NB4 (cell line): ENCODE data around the gene TMEM225B.
"Not testable (repeated sequence)": the region's sequence is repeated elsewhere in the genome, so short reads cannot be mapped to it uniquely, and the experiment has no call there.

Experiments used
- DNase-seq: peaks from one replicate; pipeline ENCODE4 v3.0.0; 2010; ENCODE audit warnings: low read depth
- H3K4me3 ChIP-seq: one replicate; pipeline ENCODE4 v1.5.1; 2011; ENCODE audit warnings: mild to moderate bottlenecking, low read depth, low read length, moderate library complexity
- MYC ChIP-seq: IDR thresholded peaks from 2 replicates; pipeline ENCODE4 v1.6.1; 2011; ENCODE audit warnings: low read depth, low read length
- POLR2A ChIP-seq: IDR thresholded peaks from 2 replicates; pipeline ENCODE4 v1.6.1; 2011; ENCODE audit warnings: mild to moderate bottlenecking; ENCODE audit not compliant: insufficient read length; ENCODE audit errors: extremely low read depth
- TF ChIP-seq, protein P1 (sequence below): IDR thresholded peaks from one replicate; pipeline ENCODE4 v1.5.1; 2012; ENCODE audit warnings: low read depth, low read length
- TF ChIP-seq, protein P2 (sequence below): IDR thresholded peaks from 2 replicates; pipeline ENCODE4 v1.6.1; 2011; ENCODE audit warnings: low read depth, low read length

Gene TMEM225B

DNA sequence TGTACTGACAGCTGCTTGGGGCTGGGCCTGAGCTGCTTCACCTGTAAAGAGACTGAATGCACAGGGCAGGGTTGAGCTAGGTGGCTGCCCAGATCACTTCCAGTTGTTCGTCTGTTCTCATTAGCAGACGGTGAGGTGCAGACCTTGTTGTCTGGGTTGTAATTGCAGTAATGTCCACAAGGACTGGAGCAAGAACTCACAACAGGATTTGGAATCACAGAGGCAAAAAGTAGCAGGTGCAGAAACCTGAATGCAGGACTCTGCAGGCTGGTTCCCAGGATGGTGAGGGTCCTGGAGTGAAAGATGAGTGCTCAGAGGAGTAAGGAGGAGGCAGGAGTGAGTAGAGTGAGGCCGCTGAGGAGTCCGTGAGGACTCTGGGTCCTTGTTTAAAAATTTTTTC is 27.9 kb downstream of the TMEM225B start:
- TF ChIP-seq POLR2A: no peak
- peak; percentile 33 for DNase-seq
- H3K4me3 ChIP-seq: peak overlapping the region; percentile 69

DNA sequence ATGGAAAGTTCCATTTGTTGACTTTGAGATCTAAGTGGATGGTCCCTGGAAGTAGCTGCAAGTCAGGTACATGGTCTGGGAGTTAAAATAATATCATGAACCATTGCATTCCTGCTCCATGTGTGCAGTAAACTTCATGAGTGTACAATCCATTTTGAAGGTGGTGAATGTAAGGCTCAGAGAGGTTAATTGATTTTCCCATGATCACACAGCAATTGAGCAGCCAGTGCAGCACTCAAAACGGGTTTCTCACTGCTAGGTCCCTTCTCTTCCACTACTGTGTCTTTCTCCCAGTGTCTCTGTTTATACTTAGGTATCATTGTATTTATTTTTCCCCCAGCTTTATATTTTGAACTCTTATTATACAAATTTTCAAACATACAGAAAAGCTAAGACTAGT is 28.6 kb downstream of the TMEM225B start:
- peak overlapping the region; percentile 4 for H3K4me3 ChIP-seq
- no peak for DNase-seq
- TF ChIP-seq MYC: no peak
- no peak for TF ChIP-seq POLR2A
- TF ChIP-seq, protein P1, sequence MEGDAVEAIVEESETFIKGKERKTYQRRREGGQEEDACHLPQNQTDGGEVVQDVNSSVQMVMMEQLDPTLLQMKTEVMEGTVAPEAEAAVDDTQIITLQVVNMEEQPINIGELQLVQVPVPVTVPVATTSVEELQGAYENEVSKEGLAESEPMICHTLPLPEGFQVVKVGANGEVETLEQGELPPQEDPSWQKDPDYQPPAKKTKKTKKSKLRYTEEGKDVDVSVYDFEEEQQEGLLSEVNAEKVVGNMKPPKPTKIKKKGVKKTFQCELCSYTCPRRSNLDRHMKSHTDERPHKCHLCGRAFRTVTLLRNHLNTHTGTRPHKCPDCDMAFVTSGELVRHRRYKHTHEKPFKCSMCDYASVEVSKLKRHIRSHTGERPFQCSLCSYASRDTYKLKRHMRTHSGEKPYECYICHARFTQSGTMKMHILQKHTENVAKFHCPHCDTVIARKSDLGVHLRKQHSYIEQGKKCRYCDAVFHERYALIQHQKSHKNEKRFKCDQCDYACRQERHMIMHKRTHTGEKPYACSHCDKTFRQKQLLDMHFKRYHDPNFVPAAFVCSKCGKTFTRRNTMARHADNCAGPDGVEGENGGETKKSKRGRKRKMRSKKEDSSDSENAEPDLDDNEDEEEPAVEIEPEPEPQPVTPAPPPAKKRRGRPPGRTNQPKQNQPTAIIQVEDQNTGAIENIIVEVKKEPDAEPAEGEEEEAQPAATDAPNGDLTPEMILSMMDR: no peak
- TF ChIP-seq, protein P2, sequence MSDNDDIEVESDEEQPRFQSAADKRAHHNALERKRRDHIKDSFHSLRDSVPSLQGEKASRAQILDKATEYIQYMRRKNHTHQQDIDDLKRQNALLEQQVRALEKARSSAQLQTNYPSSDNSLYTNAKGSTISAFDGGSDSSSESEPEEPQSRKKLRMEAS: no peak

DNA sequence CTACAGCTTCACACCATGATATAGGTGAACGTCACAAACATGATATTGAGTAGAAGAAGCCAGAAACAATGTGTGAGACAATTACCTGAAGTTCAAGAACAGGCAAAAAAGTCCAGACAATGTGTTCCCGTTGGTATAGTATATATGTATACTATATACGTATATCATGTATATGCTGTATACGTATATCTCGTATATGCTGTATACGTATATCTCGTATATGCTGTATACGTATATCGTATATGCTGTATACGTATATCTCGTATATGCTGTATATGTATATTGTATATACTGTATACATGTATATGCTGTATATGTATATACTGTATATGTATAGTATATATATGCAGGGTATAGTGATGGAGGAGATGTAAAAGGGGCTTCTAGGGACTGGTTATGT is 29.4 kb downstream of the TMEM225B start:
- TF ChIP-seq, protein P1: no peak
- TF ChIP-seq MYC (no peak), POLR2A (no peak)
- TF ChIP-seq, protein P2: no peak
- DNase-seq: no peak

DNA sequence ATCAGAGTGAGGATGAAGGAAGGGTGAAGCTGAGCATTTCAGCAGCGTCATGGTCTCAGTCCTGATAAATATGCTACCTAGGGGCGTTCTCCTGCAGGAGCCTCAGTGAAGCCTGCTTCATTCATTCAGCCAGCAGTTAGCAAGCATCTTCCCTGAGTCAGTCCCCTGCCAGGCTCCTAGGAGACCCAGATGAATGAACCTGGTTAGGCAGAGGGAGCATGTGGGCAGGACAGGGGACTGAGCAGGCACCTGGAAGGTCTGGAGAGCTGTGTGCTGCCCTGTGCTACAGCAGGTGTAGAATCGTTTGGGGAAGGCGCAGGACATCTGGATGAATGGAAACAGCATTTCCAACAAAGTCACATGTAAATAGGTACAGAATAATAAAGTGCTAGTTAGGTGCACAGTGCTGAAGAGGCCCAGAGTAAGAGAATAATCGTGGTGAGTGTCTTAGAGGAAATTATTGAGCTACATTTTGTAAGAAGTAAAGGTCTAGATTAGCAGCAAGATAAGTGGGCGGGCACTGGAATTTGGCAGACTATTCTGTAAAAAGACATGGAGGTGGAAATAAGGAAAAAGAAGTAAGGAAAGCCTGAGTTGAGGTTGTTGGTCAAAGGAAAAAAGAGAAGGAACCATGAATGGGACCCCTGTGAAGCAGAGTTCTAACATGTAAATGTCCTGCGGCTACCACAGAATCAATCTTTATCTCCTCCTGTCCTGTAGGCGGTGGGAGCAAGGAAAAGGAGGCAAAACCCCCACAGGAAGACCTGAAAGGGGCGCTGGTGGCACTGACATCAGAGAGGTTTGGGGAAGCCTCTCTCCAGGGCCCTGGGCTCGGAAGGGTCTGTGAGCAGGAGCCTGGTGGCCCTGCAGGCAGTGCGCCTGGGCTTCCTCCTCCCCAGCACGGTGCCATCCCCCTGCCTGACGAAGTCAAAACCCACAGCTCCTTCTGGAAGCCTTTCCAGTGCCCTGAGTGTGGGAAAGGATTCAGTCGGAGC is 30.7 kb downstream of the TMEM225B start:
- TF ChIP-seq MYC: no peak
- TF ChIP-seq, protein P1: no peak
- no peak for TF ChIP-seq POLR2A
- TF ChIP-seq, protein P2: no peak
- no peak overlapping the region for H3K4me3 ChIP-seq
- DNase-seq: no peak

More for the DNA sequence above, 29.4 kb downstream of the TMEM225B start:
- H3K4me3 ChIP-seq: no peak overlapping the region

DNA sequence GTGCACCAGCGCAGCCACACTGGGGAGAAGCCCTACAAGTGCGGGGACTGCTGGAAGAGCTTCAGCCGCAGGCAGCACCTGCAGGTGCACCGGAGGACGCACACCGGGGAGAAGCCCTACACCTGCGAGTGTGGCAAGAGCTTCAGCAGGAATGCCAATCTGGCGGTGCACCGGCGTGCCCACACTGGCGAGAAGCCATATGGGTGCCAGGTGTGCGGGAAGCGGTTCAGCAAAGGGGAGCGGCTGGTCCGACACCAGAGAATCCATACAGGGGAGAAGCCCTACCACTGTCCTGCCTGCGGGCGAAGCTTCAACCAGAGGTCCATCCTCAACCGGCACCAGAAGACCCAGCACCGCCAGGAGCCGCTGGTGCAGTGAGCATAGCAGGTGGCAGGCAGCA is 31.6 kb downstream of the TMEM225B start:
- no peak overlapping the region for H3K4me3 ChIP-seq
- DNase-seq: no peak
- TF ChIP-seq MYC (no peak), POLR2A (no peak)
- TF ChIP-seq, protein P1: no peak
- TF ChIP-seq, protein P2: no peak

DNA sequence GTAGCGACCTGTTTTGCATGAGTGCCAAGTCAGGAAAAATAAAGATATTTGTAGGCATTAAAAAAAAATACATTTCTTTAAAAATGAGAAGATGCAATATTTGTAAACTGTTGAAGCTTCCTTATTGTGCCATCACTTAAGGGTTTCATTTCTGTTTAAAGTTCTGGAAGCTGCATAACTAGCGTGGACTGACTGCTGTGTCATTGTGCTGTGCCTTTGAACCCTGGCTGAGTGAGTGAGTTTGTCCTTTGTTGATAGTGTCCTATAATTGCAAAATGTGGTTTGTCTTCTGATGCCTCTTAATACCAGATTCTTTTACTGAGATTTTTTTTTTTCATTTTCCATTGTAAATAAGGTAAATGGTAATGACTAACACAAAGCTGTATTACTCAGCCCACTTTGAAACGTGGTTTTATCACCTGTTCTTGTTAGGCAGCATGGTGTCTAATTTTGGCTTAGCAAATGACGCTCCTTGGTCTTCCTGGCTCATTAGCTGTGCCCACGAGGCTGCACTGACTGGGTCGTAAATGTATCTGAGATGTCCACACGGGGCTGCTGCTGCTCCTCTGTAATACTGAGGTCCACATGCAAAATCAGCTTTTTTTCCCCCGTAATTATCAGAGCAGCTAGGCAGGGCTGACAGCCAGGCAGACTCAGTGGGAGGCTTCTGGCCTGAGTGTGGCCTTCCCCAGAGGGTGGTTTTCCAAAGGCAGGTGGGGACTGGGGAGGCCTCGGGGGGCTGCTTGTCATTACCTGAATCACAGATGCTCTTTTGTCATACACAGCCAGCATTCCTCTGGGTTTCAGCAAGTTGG is 33.4 kb downstream of the TMEM225B start:
- TF ChIP-seq, protein P1: peak; percentile 0
- TF ChIP-seq, protein P2: peak; percentile 44
- no peak for TF ChIP-seq POLR2A
- peak; percentile 52 for TF ChIP-seq MYC
- peak; percentile 53 for DNase-seq

DNA sequence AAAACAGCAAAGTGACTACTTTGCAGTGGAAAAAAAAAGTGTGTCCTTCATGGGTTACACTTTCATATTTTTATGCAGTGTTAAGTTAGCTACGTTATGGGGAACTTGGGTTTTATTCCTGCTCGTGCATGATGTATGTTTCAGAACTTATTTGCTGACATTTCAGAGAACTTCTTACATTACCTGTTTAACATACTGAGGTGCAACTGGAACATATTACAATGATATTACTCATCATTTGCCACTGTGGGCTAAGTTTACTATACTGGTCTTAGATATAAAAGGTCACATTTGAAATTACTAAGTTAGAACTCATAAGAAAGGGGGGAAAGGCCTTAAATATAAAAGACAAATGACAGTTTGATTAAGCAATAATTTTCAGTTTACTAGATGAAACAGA is 39.3 kb downstream of the TMEM225B start:
- DNase-seq: peak; percentile 41

More for the DNA sequence above, 33.4 kb downstream of the TMEM225B start:
- no peak overlapping the region for H3K4me3 ChIP-seq

More for the DNA sequence above, 39.3 kb downstream of the TMEM225B start:
- H3K4me3 ChIP-seq: not testable (repeated sequence)
